GM12873 (cell line): ENCODE results near the gene PAQR3.

ENCODE experiments used
- CTCF ChIP-seq: IDR thresholded peaks from 2 replicates; pipeline ENCODE4 v1.5.1; 2012; ENCODE audit warnings: low read depth, mild to moderate bottlenecking, moderate library complexity, low read length, control low read depth; ENCODE audit not compliant: insufficient read depth; ENCODE audit errors: missing control alignments

Gene PAQR3

DNA sequence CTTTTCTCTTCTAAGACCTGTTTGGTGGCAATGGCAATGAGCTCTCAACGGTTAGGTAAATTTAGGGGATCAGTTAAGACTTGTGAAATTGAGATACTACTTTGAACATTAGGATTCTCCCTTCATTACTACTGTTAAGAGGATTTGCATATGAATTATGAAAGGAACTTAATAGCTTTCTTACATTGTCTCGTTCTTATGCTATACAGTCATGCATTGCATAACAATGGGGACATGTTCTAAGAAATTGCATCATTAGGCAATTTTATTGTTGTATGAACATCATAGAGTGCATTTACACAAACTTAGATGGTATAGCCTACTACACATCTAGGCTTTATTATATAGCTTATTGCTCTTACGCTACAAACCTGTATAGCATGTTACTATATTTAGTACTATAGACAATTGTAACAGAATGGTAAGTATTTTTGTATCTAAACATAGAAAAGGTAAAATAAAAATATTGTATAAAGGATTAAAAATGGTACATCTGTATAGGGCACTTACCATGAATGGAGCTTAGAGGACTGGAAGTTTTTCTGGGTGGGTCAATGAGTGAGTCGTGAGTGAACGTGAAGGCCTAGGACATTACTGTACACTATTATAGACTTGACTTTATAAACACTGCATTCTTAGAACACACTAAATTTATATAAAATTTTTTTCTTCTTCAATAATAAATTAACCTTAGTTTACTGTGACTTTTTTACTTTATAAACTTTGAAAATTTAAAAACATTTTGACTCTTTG, 62.5 kb downstream of the PAQR3 start:
- TF ChIP-seq CTCF: no peak

DNA sequence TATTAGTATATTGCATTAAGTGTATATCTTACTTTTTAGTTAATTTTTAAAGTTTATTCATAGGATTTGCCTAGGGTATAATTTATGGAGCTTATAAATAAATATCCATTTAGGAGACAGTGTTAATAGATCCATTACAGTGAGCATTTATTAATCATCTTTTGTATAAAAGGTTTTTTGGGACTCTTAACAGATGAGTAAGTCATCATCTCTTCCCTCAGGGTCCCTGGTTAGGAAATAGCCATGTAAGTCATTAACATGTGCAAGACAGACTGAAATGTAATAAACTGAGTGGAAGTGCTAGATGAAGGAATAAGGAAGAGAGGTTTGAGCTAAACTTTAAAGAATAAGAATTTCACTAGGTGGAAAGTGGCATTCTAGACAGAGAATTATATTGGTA, 69.2 kb downstream of the PAQR3 start:
- no peak for TF ChIP-seq CTCF

GRCh38 chr4:78865451-78865850, 73.8 kb downstream of the PAQR3 start:
- no peak for TF ChIP-seq CTCF

- TF ChIP-seq CTCF: peak; percentile 56
These were observed 74.7 kb downstream of the PAQR3 start for GRCh38 chr4:78864405-78865024.

- no peak for TF ChIP-seq CTCF
These were observed 75.2 kb downstream of the PAQR3 start for GRCh38 chr4:78863991-78864390.

- TF ChIP-seq CTCF: no peak
These were observed 75.9 kb downstream of the PAQR3 start for GRCh38 chr4:78863254-78863869.

- TF ChIP-seq CTCF: no peak
These were observed 76.9 kb downstream of the PAQR3 start for GRCh38 chr4:78862314-78862737.
